GM23338 (cell line): ENCODE measurements around the gene UNC93A. TPM values are rescaled to one million over a fixed set of nuclear protein-coding genes. Genes with fewer than 3 reads are reported as not detected.
"Not testable (repeated sequence)": the region's sequence is repeated elsewhere in the genome, so short reads cannot be mapped to it uniquely, and the experiment has no call there.

Experiments used
- ATAC-seq: fragments of 200-7000 bp; cut with Tn5 transposase; 3 replicates; pipeline ENCODE4 v1.9.1; 2020
- DNase-seq: peaks from one replicate; pipeline ENCODE4 v3.0.0-alpha.2; 2015; ENCODE audit warnings: low spot score
- H2AFZ ChIP-seq: fragments of 200-600 bp; sonication (generic); 2 replicates; pipeline ENCODE4 v1.8.0; 2016; ENCODE audit warnings: antibody characterized with exemption, mild to moderate bottlenecking, moderate library complexity
- H3F3A ChIP-seq: fragments of 200-600 bp; sonication (generic); replicated peaks from 2 replicates; pipeline ENCODE4 v1.8.0; 2017; ENCODE audit warnings: antibody characterized with exemption, mixed run types, low read depth
- H3K27ac ChIP-seq: fragments of 200-600 bp; sonication (generic); 2 replicates; pipeline ENCODE4 v1.6.1; 2016; ENCODE audit warnings: low read depth
- H3K27me3 ChIP-seq: fragments of 200-600 bp; sonication (generic); 2 replicates; pipeline ENCODE4 v1.8.0; 2016; ENCODE audit warnings: mild to moderate bottlenecking, mixed run types, moderate library complexity; ENCODE audit not compliant: insufficient read depth
- H3K36me3 ChIP-seq: fragments of 200-600 bp; sonication (generic); 2 replicates; pipeline ENCODE4 v1.8.0; 2016; ENCODE audit warnings: mild to moderate bottlenecking; ENCODE audit not compliant: insufficient read depth
- H3K4me1 ChIP-seq: fragments of 200-600 bp; sonication (generic); 2 replicates; pipeline ENCODE4 v1.8.0; 2016; ENCODE audit warnings: mild to moderate bottlenecking, moderate library complexity; ENCODE audit not compliant: insufficient read depth
- H3K4me2 ChIP-seq: fragments of 200-600 bp; sonication (generic); 2 replicates; pipeline ENCODE4 v1.7.1; 2017; ENCODE audit warnings: mixed run types
- H3K4me3 ChIP-seq: fragments of 200-600 bp; sonication (generic); 2 replicates; pipeline ENCODE4 v1.6.1; 2016; ENCODE audit warnings: mixed run types
- H3K79me2 ChIP-seq: fragments of 200-600 bp; sonication (generic); replicated peaks from 2 replicates; pipeline ENCODE4 v1.8.0; 2017; ENCODE audit warnings: mild to moderate bottlenecking; ENCODE audit not compliant: insufficient read depth
- H3K9me2 ChIP-seq: fragments of 200-600 bp; sonication (generic); 2 replicates; pipeline ENCODE4 v1.8.0; 2017; ENCODE audit not compliant: insufficient read depth
- H4K20me1 ChIP-seq: fragments of 200-600 bp; sonication (generic); replicated peaks from 2 replicates; pipeline ENCODE4 v1.8.0; 2017; ENCODE audit warnings: mild to moderate bottlenecking; ENCODE audit not compliant: insufficient read depth
- H3K27ac Mint-ChIP-seq: 2 replicates; pipeline ENCODE4 v1.8.0; 2020; ENCODE audit warnings: inconsistent platforms, mild to moderate bottlenecking, moderate library complexity, mixed read lengths
- H3K27me3 Mint-ChIP-seq: 3 replicates; pipeline ENCODE4 v1.8.0; 2022; ENCODE audit warnings: low read depth, mild to moderate bottlenecking, moderate library complexity, mixed read lengths, inconsistent platforms; ENCODE audit not compliant: insufficient read depth, poor library complexity
- H3K36me3 Mint-ChIP-seq: 3 replicates; pipeline ENCODE4 v1.8.0; 2021; ENCODE audit warnings: low read depth, mild to moderate bottlenecking, inconsistent platforms, moderate library complexity, mixed read lengths
- H3K4me1 Mint-ChIP-seq: 3 replicates; pipeline ENCODE4 v1.8.0; 2020; ENCODE audit warnings: mild to moderate bottlenecking, inconsistent platforms, mixed read lengths
- H3K4me3 Mint-ChIP-seq: 3 replicates; pipeline ENCODE4 v1.8.0; 2021; ENCODE audit warnings: moderate library complexity, mild to moderate bottlenecking, inconsistent platforms, mixed read lengths
- H3K9me3 Mint-ChIP-seq: 3 replicates; pipeline ENCODE4 v1.8.0; 2020; ENCODE audit warnings: moderate library complexity, mild to moderate bottlenecking, inconsistent platforms, mixed read lengths
- CREB1 ChIP-seq: fragments of 250-450 bp; sonication (Bioruptor Pico); IDR thresholded peaks from 2 replicates; pipeline ENCODE4 v1.5.0; 2020; ENCODE audit warnings: low read depth, mild to moderate bottlenecking, moderate library complexity
- ETS1 ChIP-seq: IDR thresholded peaks from 2 replicates; pipeline ENCODE4 v1.6.1; 2016; ENCODE audit warnings: antibody characterized with exemption
- EZH2 ChIP-seq: fragments of 200-600 bp; sonication (generic); IDR thresholded peaks from one replicate; pipeline ENCODE4 v1.8.0; 2017; ENCODE audit warnings: antibody characterized with exemption, mild to moderate bottlenecking, low read depth; ENCODE audit not compliant: unreplicated experiment
- JUNB ChIP-seq: IDR thresholded peaks from one replicate; pipeline ENCODE4 v1.6.1; 2016; ENCODE audit warnings: antibody characterized with exemption; ENCODE audit not compliant: unreplicated experiment
- NANOG ChIP-seq: IDR thresholded peaks from 2 replicates; pipeline ENCODE4 v1.6.1; 2016; ENCODE audit warnings: antibody characterized with exemption, borderline replicate concordance
- POLR2AphosphoS5 ChIP-seq: IDR thresholded peaks from 2 replicates; pipeline ENCODE4 v1.6.1; 2016; ENCODE audit warnings: antibody characterized with exemption, low read depth
- REST ChIP-seq: IDR thresholded peaks from one replicate; pipeline ENCODE4 v1.6.1; 2018; ENCODE audit warnings: antibody characterized with exemption; ENCODE audit not compliant: unreplicated experiment
- STAT1 ChIP-seq: IDR thresholded peaks from one replicate; pipeline ENCODE4 v1.6.1; 2016; ENCODE audit warnings: antibody characterized with exemption; ENCODE audit not compliant: unreplicated experiment
- ZNF114 ChIP-seq: fragments of 250-450 bp; sonication (Bioruptor Pico); IDR thresholded peaks from 2 replicates; pipeline ENCODE4 v1.5.0; 2020; ENCODE audit warnings: mild to moderate bottlenecking, moderate library complexity
- ZNF331 ChIP-seq: fragments of 250-450 bp; sonication (Bioruptor Pico); IDR thresholded peaks from 2 replicates; pipeline ENCODE4 v1.5.0; 2020; ENCODE audit warnings: low read depth, mild to moderate bottlenecking, moderate library complexity
- polyA plus RNA-seq: library from polyadenylated mRNA; unstranded; fragments of >200 nt; fragmentation: Nextera tagmentation; extraction: Ambion mirVana; gene quantifications from 2 replicates; pipeline ENCODE4 v1.2.1, GENCODE V29; 2016
- total RNA-seq: library from RNA; depleted of rRNA; stranded (reverse); fragments of >200 nt; shearing (Covaris generic); gene quantifications from 2 replicates; pipeline ENCODE4 v1.2.3, GENCODE V29; 2014

UNC93A gene
- total and polyA plus RNA-seq, 2 experiments from 2014 or later, result 0.18 to 0.28 TPM

- no peak for TF ChIP-seq REST
- no peak for TF ChIP-seq CREB1 (CRISPR knock-in tag)
- no peak for TF ChIP-seq EZH2
- TF ChIP-seq POLR2AphosphoS5, result no peak
- no peak for TF ChIP-seq ZNF114 (CRISPR knock-in tag)
Measured at GRCh38 chr6:167275436-167275835, 15.7 kb upstream of the UNC93A start (continued).

DNA sequence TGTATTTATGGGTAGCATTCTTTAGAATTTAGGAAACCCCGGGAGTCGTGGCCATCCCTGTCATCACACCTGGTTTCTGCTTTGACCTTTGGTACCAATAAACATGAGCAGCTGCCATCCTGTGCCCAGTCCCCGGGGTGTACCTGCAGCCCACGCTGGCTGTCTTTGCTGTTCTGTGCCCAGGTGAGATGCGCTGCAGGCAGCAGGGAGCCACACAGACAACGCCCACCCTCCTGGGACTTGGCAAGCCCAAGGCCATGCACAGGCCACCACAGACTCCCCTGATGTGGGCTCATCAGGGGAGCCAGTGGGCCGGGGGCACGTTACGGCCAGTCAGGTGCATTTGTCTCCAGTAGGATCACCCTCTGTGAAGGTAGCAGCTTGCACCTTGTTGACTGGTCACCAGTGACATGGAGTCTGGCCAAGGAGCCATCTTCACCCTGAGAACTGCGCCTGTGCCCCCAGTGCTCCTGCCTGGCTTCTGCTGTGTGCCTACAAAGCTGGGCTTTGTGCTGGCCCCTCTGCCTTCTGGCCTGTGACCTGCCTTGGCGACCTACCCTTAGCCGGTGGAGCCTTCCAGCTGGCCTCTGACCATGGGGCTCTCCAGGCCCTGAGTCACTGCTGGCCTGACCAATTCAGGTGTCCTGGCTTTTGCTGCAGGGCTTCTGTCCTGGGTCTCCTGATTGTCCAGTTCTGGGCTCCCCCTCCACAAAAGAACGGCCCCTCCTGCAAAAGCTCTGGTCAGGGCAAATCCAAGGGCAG is 14.2 kb upstream of the UNC93A start:
- Histone ChIP-seq H4K20me1 (no peaks in the 10 kb centered on the region), H3K4me3 (no peak overlapping the region), H3K27ac (no peak overlapping the region), H2AFZ (no peak overlapping the region), H3K27me3 (no peaks in the 10 kb centered on the region), H3K36me3 (no peaks in the 10 kb centered on the region), H3K4me1 (peaks cover 42% of the 10 kb centered on the region), H3K79me2 (no peaks in the 10 kb centered on the region), H3K4me2 (no peak overlapping the region), H3K9me2 (peaks cover 15% of the 10 kb centered on the region; the same call in 1 of the 2 replicates), H3F3A (peaks cover 8% of the 10 kb centered on the region; the same call in 1 of the 2 replicates)
- no peak overlapping the region for H3K4me3 Mint-ChIP-seq
- peaks cover 20% of the 10 kb centered on the region for H3K27me3 Mint-ChIP-seq
- peaks cover under 1% of the 10 kb centered on the region; the same call in 2 of the 3 replicates for H3K36me3 Mint-ChIP-seq
- peaks cover 43% of the 10 kb centered on the region for H3K4me1 Mint-ChIP-seq
- no peaks in the 10 kb centered on the region; the same call in 2 of the 3 replicates for H3K9me3 Mint-ChIP-seq
- ATAC-seq (no peak), DNase-seq (no peak)
- TF ChIP-seq STAT1 (no peak), NANOG (no peak), REST (no peak), ZNF114 (CRISPR knock-in tag) (no peak), ETS1 (no peak), ZNF331 (CRISPR knock-in tag) (no peak), JUNB (no peak)
- H3K27ac Mint-ChIP-seq, result no peak overlapping the region

GRCh38 chr6:167278173-167278940 is 12.8 kb upstream of the UNC93A start:
- H2AFZ ChIP-seq, H4K20me1 ChIP-seq, H3K4me3 Mint-ChIP-seq, H3K79me2 ChIP-seq, H3K4me3 ChIP-seq, H3K27ac ChIP-seq, H3K9me3 Mint-ChIP-seq, H3K36me3 ChIP-seq, H3K27me3 ChIP-seq, H3F3A ChIP-seq, H3K36me3 Mint-ChIP-seq, H3K9me2 ChIP-seq, DNase-seq, H3K27ac Mint-ChIP-seq: not testable (repeated sequence)
- H3K4me2 ChIP-seq, result peak overlapping the region; percentile 70
- Mint-ChIP-seq H3K4me1 (peaks cover 57% of the 10 kb centered on the region), H3K27me3 (peaks cover 25% of the 10 kb centered on the region)
- peak; percentile 52 for ATAC-seq
- peaks cover 57% of the 10 kb centered on the region for H3K4me1 ChIP-seq
